CD14-positive monocyte (primary cell): ENCODE measurements around the gene CIROP. TPM values are rescaled to one million over a fixed set of nuclear protein-coding genes. Genes with fewer than 3 reads are reported as not detected.

ENCODE experiments used
- DNase-seq, 3 donors: peaks; one replicate each; pipeline ENCODE4 v3.0.0-alpha.2; 2011 to 2022
- H2AFZ ChIP-seq: 2 replicates; pipeline ENCODE4 v1.6.0; 2012; ENCODE audit warnings: mild to moderate bottlenecking, low read depth, low read length, inconsistent platforms; ENCODE audit not compliant: insufficient read depth, poor library complexity, severe bottlenecking
- H3K27ac ChIP-seq, 2 donors: 1 replicate in 1 of 2; 2 replicates in 1 of 2; pipeline ENCODE4 v1.5.1; 2012 to 2013; ENCODE audit warnings: low read length in 2 of 2, control low read depth in 1 of 2, inconsistent platforms in 1 of 2, low read depth in 1 of 2, mild to moderate bottlenecking in 1 of 2
- H3K27me3 ChIP-seq, 2 donors: one replicate each; pipeline versions ENCODE4 v1.6.0 to v1.6.1; 2011 to 2013; ENCODE audit warnings: low read length in 2 of 2; ENCODE audit not compliant: control insufficient read depth in 2 of 2, insufficient read depth in 2 of 2
- H3K36me3 ChIP-seq, 2 donors: replicated peaks in 1 of 2; 1 replicate in 1 of 2; 2 replicates in 1 of 2; pipeline versions ENCODE4 v1.5.1 to v1.6.1; 2012 to 2013; ENCODE audit warnings: low read length in 2 of 2, control low read depth in 1 of 2, inconsistent platforms in 1 of 2, mild to moderate bottlenecking in 1 of 2; ENCODE audit not compliant: insufficient read depth in 2 of 2, control insufficient read depth in 1 of 2
- H3K4me1 ChIP-seq, 2 donors: 1 replicate in 1 of 2; 2 replicates in 1 of 2; pipeline versions ENCODE4 v1.5.1 to v1.6.1; 2012 to 2013; ENCODE audit warnings: low read length in 2 of 2, control low read depth in 1 of 2, inconsistent platforms in 1 of 2, mild to moderate bottlenecking in 1 of 2, moderate library complexity in 1 of 2; ENCODE audit not compliant: insufficient read depth in 2 of 2, control insufficient read depth in 1 of 2
- H3K4me2 ChIP-seq: replicated peaks from 2 replicates; pipeline ENCODE3; 2012; ENCODE audit warnings: low read length, moderate library complexity, mild to moderate bottlenecking; ENCODE audit not compliant: poor library complexity, severe bottlenecking; ENCODE audit errors: extremely low read depth
- H3K4me3 ChIP-seq, 3 experiments: fragments of 200-600 bp in 1 of 3; sonication (generic) in 1 of 3; replicated peaks in 1 of 3; 1 replicate in 2 of 3; 2 replicates in 1 of 3; pipeline ENCODE4 v1.5.1; 2011 to 2013; ENCODE audit warnings: low read length in 3 of 3, mild to moderate bottlenecking in 3 of 3, control low read depth in 2 of 3, low read depth in 2 of 3, inconsistent platforms in 1 of 3, moderate library complexity in 1 of 3
- H3K79me2 ChIP-seq: 2 replicates; pipeline ENCODE4 v1.6.0; 2012; ENCODE audit warnings: mild to moderate bottlenecking, control low read depth, inconsistent platforms, low read length, moderate library complexity; ENCODE audit not compliant: insufficient read depth
- H3K9ac ChIP-seq: 2 replicates; pipeline ENCODE4 v1.6.0; 2017; ENCODE audit warnings: low read length, mild to moderate bottlenecking; ENCODE audit not compliant: insufficient read depth, poor library complexity, severe bottlenecking
- H3K9me3 ChIP-seq, 2 donors: replicated peaks in 1 of 2; 1 replicate in 1 of 2; 2 replicates in 1 of 2; pipeline versions ENCODE4 v1.5.1 to v1.6.1; 2012 to 2013; ENCODE audit warnings: low read length in 2 of 2, control low read depth in 1 of 2; ENCODE audit not compliant: control insufficient read depth in 1 of 2, insufficient read depth in 1 of 2
- H4K20me1 ChIP-seq: 2 replicates; pipeline ENCODE4 v1.6.0; 2012; ENCODE audit warnings: mild to moderate bottlenecking, low read length, control low read depth, moderate library complexity; ENCODE audit not compliant: insufficient read depth
- H3K27ac Mint-ChIP-seq, 7 donors: one replicate each; pipeline ENCODE4 v1.8.0; 2020; ENCODE audit warnings: mild to moderate bottlenecking in 7 of 7, mixed read lengths in 7 of 7, moderate library complexity in 6 of 7, inconsistent platforms in 2 of 7
- H3K27me3 Mint-ChIP-seq, 3 donors: one replicate each; pipeline ENCODE4 v1.8.0; 2021 to 2022; ENCODE audit warnings: low read depth in 3 of 3, mild to moderate bottlenecking in 3 of 3, mixed read lengths in 3 of 3, moderate library complexity in 3 of 3, inconsistent platforms in 1 of 3
- H3K36me3 Mint-ChIP-seq, 2 donors: one replicate each; pipeline ENCODE4 v1.8.0; 2020; ENCODE audit warnings: mixed read lengths in 2 of 2, inconsistent platforms in 1 of 2, mild to moderate bottlenecking in 1 of 2
- H3K4me1 Mint-ChIP-seq: one replicate; pipeline ENCODE4 v1.8.0; 2020; ENCODE audit warnings: mild to moderate bottlenecking, mixed read lengths
- H3K4me3 Mint-ChIP-seq, 2 donors: one replicate each; pipeline ENCODE4 v1.8.0; 2020; ENCODE audit warnings: mild to moderate bottlenecking in 2 of 2, mixed read lengths in 2 of 2, moderate library complexity in 1 of 2
- H3K9me3 Mint-ChIP-seq, 7 donors: one replicate each; pipeline ENCODE4 v1.8.0; 2020 to 2022; ENCODE audit warnings: mixed read lengths in 7 of 7, mild to moderate bottlenecking in 6 of 7, moderate library complexity in 6 of 7, inconsistent platforms in 2 of 7
- WGBS: methylation state at CpG from one replicate; pipeline ENCODE4 v1.1.5; 2013; ENCODE audit warnings: missing lambda C conversion rate; ENCODE audit not compliant: insufficient coverage; 5-methylcytosine and 5-hydroxymethylcytosine counted together
- intact Hi-C, 2 donors: fragments of 100-400 bp; cut with micrococcal nuclease; formaldehyde crosslinking; loops; one replicate each; pipeline versions ENCODE4 v1.15.0 to v1.15.1; 2023
- polyA plus RNA-seq, 3 donors: library from polyadenylated mRNA; depleted of rRNA in 1 of 3; unstranded in 2 of 3; stranded (reverse) in 1 of 3; fragments of 300-500 nt in 2 of 3; fragments of >200 nt in 1 of 3; fragmentation: Illumina TruSeq in 2 of 3; gene quantifications; 1 replicate in 2 of 3; 2 replicates in 1 of 3; pipeline ENCODE4 v1.2.3, GENCODE V29; 2012 to 2021
- TF ChIP-seq, protein P1 (sequence below): fragments of 200-600 bp; IDR thresholded peaks from one replicate; pipeline ENCODE4 v1.8.0; 2022; ENCODE audit warnings: antibody characterized with exemption, mild to moderate bottlenecking

Gene CIROP
- polyA plus RNA-seq, 3 donors = not detected

DNA sequence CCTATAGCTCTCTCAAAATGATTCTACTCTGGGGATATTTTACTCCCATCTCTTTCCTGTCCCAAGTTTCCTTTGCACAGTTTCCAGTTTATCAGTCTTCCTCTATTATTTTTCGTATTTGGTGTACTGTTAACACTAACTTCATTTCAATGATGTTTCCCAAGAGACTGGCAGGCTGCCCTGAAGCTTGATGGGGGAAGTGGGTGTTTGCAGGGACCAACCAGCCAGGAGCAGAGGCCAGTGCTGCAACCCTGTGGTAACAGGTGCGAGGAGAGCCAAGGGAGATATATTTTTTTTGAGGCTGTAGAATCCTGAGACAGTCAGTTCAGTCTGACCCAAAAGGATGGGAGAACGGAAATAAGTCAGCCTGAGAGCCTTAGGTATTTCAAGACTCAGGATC lies 26.1 kb upstream of the CIROP start:
- no peaks in the 10 kb centered on the region for H3K36me3 Mint-ChIP-seq
- H3K27me3 Mint-ChIP-seq = peaks cover 0 to 2% (median 1%) of the 10 kb centered on the region in 3 donors
- DNase-seq = no peak
- H3K9me3 ChIP-seq = no peaks in the 10 kb centered on the region
- no peaks in the 10 kb centered on the region for H3K27me3 ChIP-seq
- intact Hi-C loops = no loop called here
- no peaks in the 10 kb centered on the region for H3K36me3 ChIP-seq
- TF ChIP-seq, protein P1, sequence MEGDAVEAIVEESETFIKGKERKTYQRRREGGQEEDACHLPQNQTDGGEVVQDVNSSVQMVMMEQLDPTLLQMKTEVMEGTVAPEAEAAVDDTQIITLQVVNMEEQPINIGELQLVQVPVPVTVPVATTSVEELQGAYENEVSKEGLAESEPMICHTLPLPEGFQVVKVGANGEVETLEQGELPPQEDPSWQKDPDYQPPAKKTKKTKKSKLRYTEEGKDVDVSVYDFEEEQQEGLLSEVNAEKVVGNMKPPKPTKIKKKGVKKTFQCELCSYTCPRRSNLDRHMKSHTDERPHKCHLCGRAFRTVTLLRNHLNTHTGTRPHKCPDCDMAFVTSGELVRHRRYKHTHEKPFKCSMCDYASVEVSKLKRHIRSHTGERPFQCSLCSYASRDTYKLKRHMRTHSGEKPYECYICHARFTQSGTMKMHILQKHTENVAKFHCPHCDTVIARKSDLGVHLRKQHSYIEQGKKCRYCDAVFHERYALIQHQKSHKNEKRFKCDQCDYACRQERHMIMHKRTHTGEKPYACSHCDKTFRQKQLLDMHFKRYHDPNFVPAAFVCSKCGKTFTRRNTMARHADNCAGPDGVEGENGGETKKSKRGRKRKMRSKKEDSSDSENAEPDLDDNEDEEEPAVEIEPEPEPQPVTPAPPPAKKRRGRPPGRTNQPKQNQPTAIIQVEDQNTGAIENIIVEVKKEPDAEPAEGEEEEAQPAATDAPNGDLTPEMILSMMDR = no peak
- 0% methylated on average over 1 of the region's 3 CpGs for WGBS
- H3K4me2 ChIP-seq = no peak overlapping the region
- no peak overlapping the region for H2AFZ ChIP-seq
- H3K27ac ChIP-seq = no peak overlapping the region
- no peaks in the 10 kb centered on the region for H3K79me2 ChIP-seq
- H3K4me1 Mint-ChIP-seq = peaks cover 32% of the 10 kb centered on the region
- H3K4me3 Mint-ChIP-seq = no peak overlapping the region
- peaks cover 0 to 2% (median 0%) of the 10 kb centered on the region in 7 donors for H3K9me3 Mint-ChIP-seq
- H3K9ac ChIP-seq = no peak overlapping the region
- H3K4me1 ChIP-seq = peaks cover 20 to 36% of the 10 kb centered on the region in 2 donors
- peak overlapping the region in 1 of 7 donors; percentile 33 for H3K27ac Mint-ChIP-seq
- H4K20me1 ChIP-seq = no peaks in the 10 kb centered on the region
- no peak overlapping the region for H3K4me3 ChIP-seq

DNA sequence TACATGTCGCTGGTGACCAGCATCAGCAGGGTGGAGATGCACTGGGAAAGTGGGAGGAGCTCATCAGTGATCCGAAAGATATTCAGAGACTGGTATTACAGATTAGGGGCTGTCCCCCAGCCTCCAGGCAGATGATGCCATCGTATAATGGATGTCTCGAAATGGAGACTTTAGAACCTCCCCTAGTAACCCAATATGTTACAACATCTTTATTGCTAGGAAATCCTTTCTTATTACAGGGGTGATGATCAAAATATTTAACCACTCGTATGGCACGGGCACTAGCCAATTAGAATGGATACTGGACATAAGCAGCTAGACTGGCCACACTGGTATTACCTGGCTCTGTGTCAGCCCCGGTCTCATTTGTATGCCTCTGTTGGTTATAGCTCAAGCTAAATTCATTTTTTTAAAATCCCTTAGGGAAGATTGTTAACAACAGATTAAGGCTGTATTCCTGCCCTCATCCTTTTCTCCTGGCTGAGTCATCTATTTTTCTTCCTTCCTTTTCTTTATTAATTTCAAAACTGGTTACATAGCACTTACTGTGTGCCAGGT lies 25.0 kb upstream of the CIROP start:
- Histone ChIP-seq H3K79me2 (no peaks in the 10 kb centered on the region), H3K4me2 (no peak overlapping the region), H3K4me1 (peaks cover 20 to 36% of the 10 kb centered on the region in 2 donors), H3K36me3 (no peaks in the 10 kb centered on the region), H3K4me3 (no peak overlapping the region), H3K27me3 (no peaks in the 10 kb centered on the region), H3K9ac (no peak overlapping the region), H4K20me1 (no peaks in the 10 kb centered on the region), H3K27ac (no peak overlapping the region), H2AFZ (no peak overlapping the region), H3K9me3 (no peaks in the 10 kb centered on the region)
- peaks cover 0 to 2% (median 1%) of the 10 kb centered on the region in 3 donors for H3K27me3 Mint-ChIP-seq
- no peak for DNase-seq
- intact Hi-C loops = no loop called here
- peaks cover 0 to 2% (median 0%) of the 10 kb centered on the region in 7 donors for H3K9me3 Mint-ChIP-seq
- H3K36me3 Mint-ChIP-seq = no peaks in the 10 kb centered on the region
- WGBS = 96% methylated on average over 4 of the region's 7 CpGs
- H3K4me1 Mint-ChIP-seq = peaks cover 34% of the 10 kb centered on the region
- TF ChIP-seq, protein P1 = no peak
- H3K27ac Mint-ChIP-seq = no peak overlapping the region
- no peak overlapping the region for H3K4me3 Mint-ChIP-seq
